GM18868 (cell line): Measurements from ENCODE around the gene TSPEAR.
"Not testable (repeated sequence)": the region's sequence is repeated elsewhere in the genome, so short reads cannot be mapped to it uniquely, and the experiment has no call there.

ENCODE experiments used
- ATAC-seq: cut with Tn5 transposase; IDR thresholded peaks from one replicate; pipeline ENCODE4 v1.9.1; 2021; ENCODE audit warnings: mild to moderate bottlenecking, moderate library complexity; ENCODE audit not compliant: unreplicated experiment

Gene TSPEAR

DNA sequence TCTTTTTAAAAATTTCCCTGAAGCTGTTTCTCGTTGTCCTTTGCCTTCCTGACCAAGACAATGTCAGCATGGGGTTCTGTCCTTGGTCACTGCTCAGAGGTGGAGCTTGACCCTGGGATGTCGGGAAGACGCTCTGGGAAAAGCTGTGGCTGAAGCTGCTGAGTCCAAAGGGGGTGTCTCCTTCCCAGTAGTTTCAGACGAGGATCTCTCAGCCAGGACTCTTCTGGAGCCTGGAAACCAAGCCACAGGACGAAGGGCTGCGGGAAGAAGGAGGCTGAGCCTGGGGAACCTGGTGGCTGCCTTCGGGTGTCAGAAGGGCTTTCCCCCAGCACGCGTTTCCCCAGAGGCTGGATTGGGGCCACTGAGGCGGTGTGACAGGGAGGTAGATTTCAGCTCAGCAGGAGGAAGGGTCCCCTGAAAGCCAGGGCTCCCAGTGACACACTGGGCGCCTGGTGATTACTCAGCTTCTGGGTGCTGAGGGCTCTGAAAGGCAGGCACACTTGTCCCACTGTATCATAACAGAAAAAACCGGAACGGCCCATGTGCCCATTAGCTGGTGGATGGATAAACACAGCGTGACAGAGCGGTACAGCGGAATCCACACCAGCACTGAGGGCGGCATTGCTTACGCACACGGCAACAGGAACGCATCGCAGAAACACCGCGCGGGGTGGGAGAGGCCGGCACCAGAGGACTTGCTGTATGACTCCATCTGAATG is 24.4 kb downstream of the TSPEAR start:
- no peak for ATAC-seq

DNA sequence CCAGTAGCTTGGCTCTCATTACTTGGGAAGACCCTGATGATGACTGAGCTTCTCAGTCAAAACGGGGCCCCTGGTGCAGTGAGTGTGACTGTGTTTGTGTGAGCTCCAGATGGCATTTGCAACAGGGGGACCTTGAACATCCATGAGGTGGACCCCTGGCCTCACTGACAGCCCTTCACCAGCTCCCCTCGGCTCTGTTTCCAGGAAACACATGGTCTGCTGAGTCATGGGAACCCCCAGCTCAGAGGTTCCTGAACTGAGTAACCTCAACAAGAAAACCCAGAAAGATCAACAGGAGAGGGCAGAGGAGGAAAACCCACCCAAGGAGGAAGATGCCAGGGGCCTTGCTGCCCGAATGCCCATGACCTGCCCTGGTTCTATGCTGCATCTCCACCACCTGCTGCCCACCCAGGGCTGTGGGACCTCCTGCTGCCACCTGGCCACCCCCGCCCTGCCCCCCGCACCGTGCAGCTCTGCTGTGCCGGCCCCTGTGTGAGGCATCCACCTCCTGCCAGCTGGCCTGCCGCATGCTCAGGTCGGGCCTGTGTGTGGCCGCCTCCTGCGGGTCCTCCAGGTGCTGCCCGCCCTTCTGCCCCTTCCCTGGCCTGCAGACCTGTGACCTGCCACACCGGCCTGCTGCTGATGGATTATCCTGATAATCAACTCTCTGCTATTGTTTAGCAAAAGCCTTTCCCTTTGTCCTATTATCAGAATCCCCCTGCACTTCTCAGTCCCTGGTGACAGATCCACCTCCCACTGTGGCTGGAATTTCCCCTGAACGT is 25.2 kb downstream of the TSPEAR start:
- no peak for ATAC-seq

GRCh38 chr21:44685050-44685449 is 26.3 kb downstream of the TSPEAR start:
- ATAC-seq, result not testable (repeated sequence)

DNA sequence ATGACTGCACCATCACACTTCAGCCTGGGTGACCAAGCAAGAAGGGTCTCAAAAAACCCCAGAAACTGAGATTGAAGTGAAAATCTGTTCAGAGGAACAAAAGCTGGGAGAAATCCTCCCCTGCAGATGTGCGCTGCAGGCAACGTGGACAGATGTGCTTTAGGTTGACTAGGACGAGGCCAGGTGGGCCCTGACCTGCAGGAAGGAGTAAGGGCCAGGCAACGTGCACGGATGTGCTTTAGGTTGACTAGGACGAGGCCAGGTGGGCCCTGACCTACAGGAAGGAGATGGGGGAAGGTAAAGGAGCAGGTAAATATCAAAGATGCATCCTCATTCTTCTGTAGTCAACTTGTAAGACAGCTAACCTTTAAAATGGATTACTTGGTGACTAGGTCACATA is 26.9 kb downstream of the TSPEAR start:
- no peak for ATAC-seq

DNA sequence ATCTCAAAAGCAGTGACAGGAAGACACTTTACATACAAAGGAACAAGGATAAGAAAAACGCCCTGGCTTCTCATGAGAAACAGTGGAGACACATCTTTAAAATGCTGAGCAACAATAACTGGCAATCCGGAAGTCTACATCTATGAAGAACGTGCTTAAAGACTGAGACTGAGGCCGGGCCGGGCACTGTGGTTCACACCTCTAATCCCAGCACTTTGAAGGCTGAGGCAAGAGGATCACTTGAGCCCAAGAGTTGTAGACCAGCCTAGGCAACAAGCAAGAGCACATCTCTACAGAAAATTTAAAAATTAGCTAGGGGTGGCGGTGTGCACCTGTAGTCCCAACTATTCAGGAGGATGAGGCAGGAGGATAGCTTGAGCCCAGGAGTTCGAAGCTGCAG is 27.3 kb downstream of the TSPEAR start:
- ATAC-seq, result no peak

DNA sequence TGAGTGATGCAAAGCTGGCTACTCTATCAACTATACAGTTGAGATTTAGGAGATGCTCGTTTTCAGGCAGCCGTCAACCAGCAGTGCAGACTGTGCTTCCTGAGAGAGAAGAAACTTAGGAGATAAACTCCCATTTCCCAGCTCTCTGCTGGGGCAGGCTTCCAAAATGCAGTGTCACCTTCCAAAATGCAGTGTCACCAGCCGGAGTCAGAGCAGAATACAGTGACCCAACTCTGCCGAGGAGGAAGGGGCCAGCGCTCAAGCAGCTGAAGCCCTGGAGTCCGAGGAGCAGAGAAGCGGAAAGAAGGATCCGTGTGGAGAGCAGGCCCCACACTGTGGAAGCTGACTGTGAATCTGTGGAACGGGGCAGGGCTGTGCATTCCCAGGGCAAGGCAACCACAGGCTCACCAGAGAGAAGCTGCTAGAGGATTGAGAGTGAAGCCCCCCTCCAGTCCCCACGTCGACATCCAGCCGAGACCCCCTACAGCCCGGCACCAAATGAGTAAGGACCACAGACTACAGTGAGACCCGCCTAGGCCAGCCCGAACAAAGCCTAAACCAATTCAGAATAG is 28.7 kb downstream of the TSPEAR start:
- no peak for ATAC-seq

DNA sequence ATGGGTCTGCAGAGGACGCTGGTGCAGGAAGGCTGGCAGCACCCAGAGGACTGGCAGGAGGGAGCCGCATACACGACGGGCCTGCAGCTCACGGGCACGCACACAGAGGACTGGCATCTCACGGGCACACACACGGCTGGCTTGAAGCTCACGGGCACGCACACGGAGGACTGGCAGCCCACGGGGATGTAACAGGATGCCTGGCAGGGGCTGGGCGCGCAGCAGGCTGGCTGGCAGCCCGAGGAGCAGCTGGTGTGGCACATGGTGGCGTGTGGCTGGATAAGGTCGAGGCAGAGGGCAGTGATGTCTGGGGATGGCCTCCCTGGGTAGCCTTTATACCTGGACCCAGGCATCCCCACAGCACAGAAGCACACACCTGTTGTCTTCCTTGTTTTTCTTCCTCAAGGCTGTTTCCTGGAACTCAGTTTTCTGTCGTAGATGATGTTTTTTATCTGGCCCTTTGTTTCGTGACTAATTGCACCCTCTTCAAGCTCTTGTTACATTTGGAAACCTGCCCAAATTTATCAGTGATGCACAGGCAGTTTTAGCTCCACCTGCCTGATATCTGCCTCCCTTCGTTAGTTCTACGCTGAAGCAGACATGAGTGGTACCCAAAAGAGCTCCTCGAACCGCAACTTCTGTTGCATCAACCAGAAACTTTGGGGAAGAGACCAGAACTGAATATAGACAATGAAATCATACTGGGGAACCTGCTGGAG is 29.4 kb downstream of the TSPEAR start, which contains the start of gene KRTAP12-1:
KRTAP12-1 (minus strand) TSS at position 303 of the 719 bp plus-strand sequence; CDS start at position 263, 40 bp downstream.
- ATAC-seq, result no peak

- no peak for ATAC-seq
Measured at GRCh38 chr21:44681152-44681551, 30.2 kb downstream of the TSPEAR start.

DNA sequence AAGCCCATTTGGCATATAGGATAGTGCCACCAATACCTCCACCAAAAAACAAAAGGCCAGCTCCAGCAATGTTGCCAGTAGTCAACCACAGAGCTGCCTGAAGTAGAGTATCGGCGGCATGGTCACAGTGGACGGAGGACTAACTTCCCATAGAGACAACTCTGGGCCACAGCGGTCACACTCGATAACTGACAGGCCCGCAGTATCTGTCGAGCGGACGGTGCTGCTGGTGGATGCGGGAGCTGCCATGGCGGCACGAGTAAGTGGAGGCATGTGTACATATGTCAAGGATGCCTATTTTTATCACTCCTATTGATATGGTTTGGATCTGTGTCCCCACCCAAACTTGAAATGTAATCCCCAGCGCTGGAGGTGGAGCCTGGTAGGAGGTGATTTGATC is 33.5 kb downstream of the TSPEAR start:
- no peak for ATAC-seq

DNA sequence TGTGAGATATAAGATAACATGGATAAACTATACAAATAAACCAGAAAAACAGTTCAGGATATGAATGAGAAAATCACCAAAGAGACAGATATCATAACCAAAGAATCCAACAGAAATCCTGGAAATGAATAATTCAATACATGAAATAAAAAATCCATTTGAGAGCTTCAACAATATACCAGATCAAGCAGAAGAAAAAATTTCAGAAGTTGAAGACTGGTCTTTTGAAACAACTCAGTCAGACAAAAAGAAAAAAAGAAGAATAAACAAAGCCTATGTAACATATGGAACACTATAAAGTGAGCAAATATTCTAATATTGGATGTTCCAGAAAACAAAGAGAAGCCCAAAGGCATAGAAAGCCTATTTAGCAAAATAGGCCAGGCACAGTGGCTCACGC is 39.5 kb downstream of the TSPEAR start:
- ATAC-seq, result no peak

DNA sequence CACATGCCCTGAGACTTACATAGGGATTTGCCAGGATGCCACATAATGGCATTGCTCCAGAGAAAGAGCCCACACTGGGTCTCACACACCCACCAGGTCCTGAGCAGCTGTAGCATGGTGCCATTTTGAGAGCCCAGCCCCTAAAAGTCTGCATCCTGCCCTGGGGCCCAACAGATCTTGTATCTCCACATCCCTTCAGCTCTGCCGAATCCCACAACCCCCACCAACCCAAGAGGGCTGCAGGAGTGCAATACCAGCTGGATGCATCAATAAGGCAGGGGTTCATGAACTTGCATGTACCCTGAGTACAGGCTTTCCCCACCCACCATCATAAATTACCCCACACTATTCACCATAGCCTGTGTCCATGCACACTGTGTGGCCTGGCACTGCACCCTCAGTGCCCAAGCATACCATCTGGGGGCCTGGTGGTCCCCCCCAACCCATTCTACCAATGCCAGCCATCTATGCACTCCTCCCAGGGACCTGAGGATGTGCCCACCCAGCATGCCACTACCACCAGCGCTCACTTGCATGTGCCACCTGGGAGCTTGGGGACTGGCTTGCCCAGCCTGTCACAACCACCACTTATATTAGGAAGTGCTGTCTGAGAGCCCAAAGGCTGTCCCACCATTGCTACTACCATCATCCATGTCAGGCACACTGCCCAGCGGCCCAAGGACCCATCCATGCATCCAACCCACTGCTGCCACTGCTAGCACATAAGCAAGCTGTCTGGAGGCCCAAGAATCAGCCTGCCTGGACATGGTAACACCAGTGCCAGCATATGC is 40.5 kb downstream of the TSPEAR start:
- ATAC-seq, result no peak

DNA sequence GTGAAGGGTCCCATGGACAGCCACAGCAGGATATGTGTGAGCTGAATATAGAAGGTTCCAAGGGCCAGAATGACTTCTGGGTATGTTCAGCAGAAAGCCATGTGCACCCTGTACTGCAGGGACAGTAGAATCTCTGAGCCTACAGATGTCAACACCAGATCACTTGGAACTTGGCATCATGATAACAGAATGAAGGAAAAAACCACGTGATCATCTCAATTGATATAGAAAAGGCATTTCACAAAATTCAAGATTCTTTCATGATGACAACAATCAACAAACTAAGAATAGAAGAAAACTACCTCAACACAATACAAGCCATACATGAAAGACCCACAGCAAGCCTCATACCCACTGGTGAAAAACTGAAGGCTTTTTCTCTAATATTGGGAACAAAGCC is 43.8 kb downstream of the TSPEAR start:
- ATAC-seq, result no peak

DNA sequence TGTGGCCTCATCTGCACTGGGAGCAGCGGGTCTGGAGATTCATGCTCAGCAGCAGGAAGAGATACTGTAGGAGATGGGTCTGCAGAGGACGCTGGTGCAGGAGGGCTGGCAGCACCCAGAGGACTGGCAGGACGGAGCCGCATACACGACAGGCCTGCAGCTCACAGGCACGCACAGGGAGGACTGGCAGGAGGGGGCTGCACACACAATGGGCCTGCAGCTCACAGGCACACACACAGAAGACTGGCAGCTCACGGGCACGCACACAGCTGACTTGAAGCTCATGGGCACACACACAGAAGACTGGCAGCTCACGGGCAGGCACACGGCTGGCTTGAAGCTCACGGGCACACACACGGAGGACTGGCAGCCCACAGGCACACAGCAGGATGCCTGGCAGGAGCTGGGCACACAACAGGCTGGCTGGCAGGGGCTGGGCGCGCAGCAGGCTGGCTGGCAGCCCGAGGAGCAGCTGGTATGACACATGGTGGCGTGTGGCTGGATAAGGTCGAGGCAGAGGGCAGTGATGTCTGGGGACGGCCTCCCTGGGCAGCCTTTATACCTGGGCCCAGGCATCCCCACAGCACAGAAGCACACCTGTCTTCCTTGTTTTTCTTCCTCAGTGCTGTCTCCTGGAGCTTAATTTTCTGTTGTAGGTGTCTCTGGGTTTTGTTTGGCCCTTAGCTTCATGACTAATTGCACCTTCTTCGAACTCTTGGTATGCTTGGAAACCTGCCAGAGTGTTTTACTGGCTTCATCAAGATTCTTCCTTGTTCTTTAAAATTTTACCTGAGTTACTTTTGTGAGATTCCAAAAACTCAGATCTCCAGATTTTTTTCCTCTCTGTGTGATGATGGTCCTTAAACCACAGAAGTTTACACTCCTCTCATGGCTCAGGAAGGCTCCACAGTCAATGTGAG is 44.7 kb downstream of the TSPEAR start, which contains the start of gene KRTAP12-2:
KRTAP12-2 (minus strand) TSS at position 527 of the 920 bp plus-strand sequence; CDS start at position 486, 41 bp downstream.
- no peak for ATAC-seq

DNA sequence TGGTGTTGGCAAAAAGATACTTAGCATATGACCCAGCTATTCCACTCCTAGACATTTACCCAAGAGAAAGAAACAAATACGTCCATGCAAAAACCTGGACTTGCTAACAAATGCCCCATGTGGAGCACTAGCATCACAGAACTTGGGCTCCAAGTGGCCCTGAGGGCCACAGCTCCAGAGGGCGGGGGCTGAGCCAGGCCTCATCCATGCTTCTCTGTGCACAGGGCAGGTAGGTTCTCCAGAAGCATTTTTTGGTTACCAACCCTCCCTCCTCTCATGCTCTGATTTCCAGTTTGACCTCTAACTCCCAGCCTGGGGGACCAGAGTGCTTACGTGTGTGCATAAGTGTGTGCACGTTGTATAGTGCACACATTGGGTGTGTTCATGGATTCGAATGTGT is 46.7 kb downstream of the TSPEAR start:
- no peak for ATAC-seq

- not testable (repeated sequence) for ATAC-seq
Measured at GRCh38 chr21:44661567-44661966, 49.8 kb downstream of the TSPEAR start.

- no peak for ATAC-seq
Measured at GRCh38 chr21:44658913-44659595, 52.3 kb downstream of the TSPEAR start.

DNA sequence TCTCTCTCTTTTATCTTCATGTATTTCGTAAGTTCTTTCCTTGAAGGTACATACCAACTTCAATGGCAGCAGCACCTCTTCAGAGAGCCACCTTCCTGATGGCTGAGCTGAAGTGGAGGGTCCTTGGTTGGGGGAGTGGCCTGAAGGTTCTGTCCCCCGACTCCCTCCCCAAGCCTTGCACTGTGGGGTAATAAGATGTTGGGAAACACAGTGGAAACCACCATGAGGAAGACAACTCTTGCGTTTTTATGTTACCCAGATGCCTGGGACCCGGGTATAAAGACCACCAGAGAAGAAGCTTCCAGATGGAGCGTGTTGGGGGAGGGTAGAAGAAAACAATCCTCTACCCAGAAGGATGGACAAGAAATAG is 52.8 kb downstream of the TSPEAR start:
- ATAC-seq, result no peak

GRCh38 chr21:44657635-44658540 is 53.5 kb downstream of the TSPEAR start, which contains the start of gene KRTAP12-3:
Gene KRTAP12-3 (plus strand): TSS chr21:44657932. CDS start chr21:44657980, 48 bp downstream.
- ATAC-seq, result no peak
